ENCODE data around the gene HSF4.

Gene HSF4

GRCh38 chr16:67197704-67198103 is 33.2 kb downstream of the HSF4 start:
- H3K79me2 ChIP-seq (ENCODE audit: insufficient read depth, low read length): peaks cover 17% of the 10 kb centered on the region
- H3F3A ChIP-seq (ENCODE audit: insufficient read depth): no peaks in the 10 kb centered on the region

GRCh38 chr16:67198238-67198734 is 33.7 kb downstream of the HSF4 start:
- Histone ChIP-seq H3K79me2 (ENCODE audit: insufficient read depth, low read length) (peaks cover 11% of the 10 kb centered on the region), H3K9me3 (ENCODE audit: insufficient read depth, low read length) (no peaks in the 10 kb centered on the region), H3K27me3 (ENCODE audit: low read length) (no peaks in the 10 kb centered on the region), H4K20me1 (ENCODE audit: low read depth, low read length) (no peaks in the 10 kb centered on the region), H3K9ac (ENCODE audit: low read length) (no peak overlapping the region), H3K9me2 (replicated peaks; ENCODE audit: insufficient read depth, low read length) (no peaks in the 10 kb centered on the region), H3K4me2 (ENCODE audit: low read depth, low read length, poor library complexity, severe bottlenecking) (no peak overlapping the region), H3K36me3 (ENCODE audit: low read length) (no peaks in the 10 kb centered on the region), H2AFZ (ENCODE audit: low read depth, low read length, severe bottlenecking) (no peak overlapping the region), H3F3A (ENCODE audit: insufficient read depth) (no peaks in the 10 kb centered on the region), H3K4me3 (ENCODE audit: insufficient read depth, low read length, poor library complexity, severe bottlenecking) (no peak overlapping the region), H3K27ac (ENCODE audit: low read depth, low read length) (no peak overlapping the region)
- peak; percentile 71 for TF ChIP-seq CTCF (IDR thresholded peaks at IDR 0.05; ENCODE audit: insufficient read depth, low read length, poor library complexity, severe bottlenecking)
- no peak for TF ChIP-seq EZH2phosphoT487 (conservative IDR thresholded peaks at IDR 0.05; ENCODE audit: low read length)

More at GRCh38 chr16:67197704-67198103, 33.2 kb downstream of the HSF4 start:
- no peaks in the 10 kb centered on the region for H4K20me1 ChIP-seq (ENCODE audit: low read depth, low read length)
- no peak overlapping the region for H3K9ac ChIP-seq (ENCODE audit: low read length)
- no peak overlapping the region for H2AFZ ChIP-seq (ENCODE audit: low read depth, low read length, severe bottlenecking)
- H3K36me3 ChIP-seq (ENCODE audit: low read length): no peaks in the 10 kb centered on the region
- H3K4me3 ChIP-seq (ENCODE audit: insufficient read depth, low read length, poor library complexity, severe bottlenecking): no peak overlapping the region
- no peaks in the 10 kb centered on the region for H3K9me2 ChIP-seq (replicated peaks; ENCODE audit: insufficient read depth, low read length)
- no peaks in the 10 kb centered on the region for H3K27me3 ChIP-seq (ENCODE audit: low read length)
- H3K27ac ChIP-seq (ENCODE audit: low read depth, low read length): no peak overlapping the region
- TF ChIP-seq CTCF (IDR thresholded peaks at IDR 0.05; ENCODE audit: insufficient read depth, low read length, poor library complexity, severe bottlenecking) (no peak), EZH2phosphoT487 (conservative IDR thresholded peaks at IDR 0.05; ENCODE audit: low read length) (no peak)
- H3K4me2 ChIP-seq (ENCODE audit: low read depth, low read length, poor library complexity, severe bottlenecking): no peak overlapping the region
- no peaks in the 10 kb centered on the region for H3K9me3 ChIP-seq (ENCODE audit: insufficient read depth, low read length)

- no peak within 1 kb of the TSS for H3K9ac ChIP-seq (ENCODE audit: low read length)
Observed at GRCh38 chr16:67199011-67199807, 34.7 kb downstream of the HSF4 start, which contains the start of gene ELMO3. TSS of gene ELMO3 (plus strand) at chr16:67199131. CDS start at chr16:67199327, 196 bp downstream.

GRCh38 chr16:67199808-67200198 is 35.3 kb downstream of the HSF4 start:
- Histone ChIP-seq H3K4me2 (ENCODE audit: low read depth, low read length, poor library complexity, severe bottlenecking) (no peak overlapping the region), H3K27me3 (ENCODE audit: low read length) (no peaks in the 10 kb centered on the region), H4K20me1 (ENCODE audit: low read depth, low read length) (no peaks in the 10 kb centered on the region), H3K79me2 (ENCODE audit: insufficient read depth, low read length) (no peaks in the 10 kb centered on the region), H3F3A (ENCODE audit: insufficient read depth) (no peaks in the 10 kb centered on the region), H3K9me2 (replicated peaks; ENCODE audit: insufficient read depth, low read length) (no peaks in the 10 kb centered on the region), H3K36me3 (ENCODE audit: low read length) (no peaks in the 10 kb centered on the region), H3K9me3 (ENCODE audit: insufficient read depth, low read length) (no peaks in the 10 kb centered on the region), H3K27ac (ENCODE audit: low read depth, low read length) (no peak overlapping the region), H2AFZ (ENCODE audit: low read depth, low read length, severe bottlenecking) (no peak overlapping the region), H3K4me3 (ENCODE audit: insufficient read depth, low read length, poor library complexity, severe bottlenecking) (no peak overlapping the region), H3K9ac (ENCODE audit: low read length) (no peak overlapping the region)
- TF ChIP-seq CTCF (IDR thresholded peaks at IDR 0.05; ENCODE audit: insufficient read depth, low read length, poor library complexity, severe bottlenecking) (no peak), EZH2phosphoT487 (conservative IDR thresholded peaks at IDR 0.05; ENCODE audit: low read length) (no peak)

More at GRCh38 chr16:67199011-67199807, 34.7 kb downstream of the HSF4 start, which contains the start of gene ELMO3:
- H3K9me3 ChIP-seq (ENCODE audit: insufficient read depth, low read length): no peaks in the 10 kb centered on the region
- no peak within 1 kb of the TSS for H3K27ac ChIP-seq (ENCODE audit: low read depth, low read length)
- no peak within 1 kb of the TSS for H2AFZ ChIP-seq (ENCODE audit: low read depth, low read length, severe bottlenecking)
- H3K79me2 ChIP-seq (ENCODE audit: insufficient read depth, low read length): peaks cover 2% of the 10 kb centered on the region; the same call in 1 of the 2 replicates
- H3K36me3 ChIP-seq (ENCODE audit: low read length): no peaks in the 10 kb centered on the region
- no peak within 1 kb of the TSS for H3K4me2 ChIP-seq (ENCODE audit: low read depth, low read length, poor library complexity, severe bottlenecking)
- H3K27me3 ChIP-seq (ENCODE audit: low read length): no peaks in the 10 kb centered on the region
- no peaks in the 10 kb centered on the region for H3F3A ChIP-seq (ENCODE audit: insufficient read depth)
- no peak within 1 kb of the TSS for H3K4me3 ChIP-seq (ENCODE audit: insufficient read depth, low read length, poor library complexity, severe bottlenecking)
- H3K9me2 ChIP-seq (replicated peaks; ENCODE audit: insufficient read depth, low read length): no peaks in the 10 kb centered on the region
- TF ChIP-seq EZH2phosphoT487 (conservative IDR thresholded peaks at IDR 0.05; ENCODE audit: low read length): no peak
- H4K20me1 ChIP-seq (ENCODE audit: low read depth, low read length): no peaks in the 10 kb centered on the region

All from SU-DHL-6 (cell line).